ENCODE results near the gene TROAP.

The TROAP gene

DNA sequence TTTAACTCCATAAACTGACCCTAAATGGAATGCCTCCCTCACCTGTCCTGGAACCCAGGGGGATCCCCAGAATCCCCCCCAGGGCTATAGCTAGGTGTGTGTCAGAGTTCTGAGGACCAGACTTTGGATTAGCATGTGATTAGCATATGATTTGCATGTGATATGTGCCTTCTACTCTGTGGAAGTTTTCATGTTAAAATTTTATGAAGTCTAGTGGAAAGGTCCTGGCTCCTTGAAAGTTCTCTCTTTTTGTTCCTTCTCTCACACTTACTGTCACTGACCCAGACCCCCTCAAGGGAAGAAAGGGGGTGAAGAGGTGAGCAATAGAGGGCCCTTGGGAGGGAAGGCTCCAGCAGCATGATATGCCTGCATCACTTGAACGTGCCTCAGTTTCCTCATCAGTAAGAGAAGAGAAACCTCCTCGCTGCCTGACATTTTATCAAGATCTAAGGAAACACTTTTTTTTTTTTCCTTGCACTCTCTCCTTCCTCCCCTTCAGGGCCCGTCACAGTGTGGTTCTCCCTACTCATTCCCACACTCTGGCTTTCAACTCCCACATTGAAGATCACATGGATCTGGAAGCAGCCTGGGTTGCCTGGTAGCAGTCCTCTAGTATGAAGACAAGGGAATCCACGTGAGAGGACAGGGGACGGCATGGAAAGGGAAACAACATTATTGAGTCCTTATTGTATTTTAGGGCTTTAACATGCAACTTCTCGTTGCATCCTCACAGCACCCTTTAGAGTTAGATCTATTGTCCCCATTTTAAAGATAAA is 17.2 kb downstream of the TROAP start:
- TF ChIP-seq, protein P1, sequence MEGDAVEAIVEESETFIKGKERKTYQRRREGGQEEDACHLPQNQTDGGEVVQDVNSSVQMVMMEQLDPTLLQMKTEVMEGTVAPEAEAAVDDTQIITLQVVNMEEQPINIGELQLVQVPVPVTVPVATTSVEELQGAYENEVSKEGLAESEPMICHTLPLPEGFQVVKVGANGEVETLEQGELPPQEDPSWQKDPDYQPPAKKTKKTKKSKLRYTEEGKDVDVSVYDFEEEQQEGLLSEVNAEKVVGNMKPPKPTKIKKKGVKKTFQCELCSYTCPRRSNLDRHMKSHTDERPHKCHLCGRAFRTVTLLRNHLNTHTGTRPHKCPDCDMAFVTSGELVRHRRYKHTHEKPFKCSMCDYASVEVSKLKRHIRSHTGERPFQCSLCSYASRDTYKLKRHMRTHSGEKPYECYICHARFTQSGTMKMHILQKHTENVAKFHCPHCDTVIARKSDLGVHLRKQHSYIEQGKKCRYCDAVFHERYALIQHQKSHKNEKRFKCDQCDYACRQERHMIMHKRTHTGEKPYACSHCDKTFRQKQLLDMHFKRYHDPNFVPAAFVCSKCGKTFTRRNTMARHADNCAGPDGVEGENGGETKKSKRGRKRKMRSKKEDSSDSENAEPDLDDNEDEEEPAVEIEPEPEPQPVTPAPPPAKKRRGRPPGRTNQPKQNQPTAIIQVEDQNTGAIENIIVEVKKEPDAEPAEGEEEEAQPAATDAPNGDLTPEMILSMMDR (conservative IDR thresholded peaks at IDR 0.05; ENCODE audit: control insufficient read depth, insufficient read depth, low read depth, low read length), result no peak
- DNase-seq (ENCODE audit: low read depth), result no peak
- no peak overlapping the region for H3K4me3 ChIP-seq (ENCODE audit: control insufficient read depth, low read depth, low read length)

DNA sequence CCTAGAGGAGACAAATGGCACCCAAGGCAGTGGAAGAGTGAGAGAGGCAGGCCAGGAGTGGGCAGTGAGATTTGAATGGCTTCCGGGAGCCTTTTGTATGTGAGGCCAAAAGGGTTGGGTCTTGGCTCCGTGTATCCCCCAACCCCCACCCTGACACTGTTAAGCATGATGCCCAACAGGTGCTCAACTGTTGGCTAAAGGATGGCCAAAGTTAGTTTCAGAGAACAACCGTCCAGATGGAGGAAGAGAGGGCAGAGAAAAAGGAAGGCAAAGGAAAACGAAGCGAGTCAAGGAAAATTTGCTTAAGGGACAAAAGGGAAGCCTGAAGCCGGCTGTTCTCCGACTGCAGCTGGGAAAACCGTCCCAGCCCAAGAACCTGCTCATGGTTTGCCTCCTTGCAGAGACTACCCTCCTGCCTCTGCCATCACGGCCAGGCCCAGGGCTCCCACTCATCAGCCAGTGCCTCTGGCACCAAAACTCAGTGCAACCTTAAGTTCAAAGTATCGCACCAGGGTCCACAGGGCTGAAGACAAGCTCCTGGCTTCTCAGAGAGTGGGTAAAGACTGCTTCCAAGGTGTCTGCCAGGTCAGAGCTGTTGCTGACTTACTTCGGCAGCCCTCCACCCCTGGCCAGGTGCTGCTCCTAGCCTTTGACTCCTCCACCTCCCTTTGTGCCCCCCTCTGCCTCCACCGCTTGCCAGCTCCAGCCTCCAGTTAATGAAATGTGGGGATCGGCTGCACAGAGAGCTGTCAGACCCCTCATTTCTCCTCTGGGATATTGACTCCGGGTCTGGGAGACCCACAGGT is 18.1 kb downstream of the TROAP start:
- H3K4me3 ChIP-seq (ENCODE audit: control insufficient read depth, low read depth, low read length), result no peak overlapping the region
- DNase-seq (ENCODE audit: low read depth), result no peak
- TF ChIP-seq, protein P1 (conservative IDR thresholded peaks at IDR 0.05; ENCODE audit: control insufficient read depth, insufficient read depth, low read depth, low read length), result no peak

DNA sequence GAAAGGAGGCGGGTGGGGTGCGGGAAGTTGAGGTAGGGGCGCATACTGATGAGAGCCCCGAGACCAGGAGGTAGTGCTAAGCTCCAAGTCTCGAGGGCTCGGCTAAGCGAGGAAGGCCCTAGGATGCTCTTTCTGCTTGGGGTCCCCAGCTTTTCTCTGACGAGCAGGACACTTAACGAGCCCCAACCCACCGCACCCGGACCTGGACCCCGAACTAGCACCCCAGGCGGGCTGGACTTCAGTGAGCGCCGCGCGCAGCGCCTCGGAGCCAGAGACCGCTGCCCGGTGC is 18.7 kb downstream of the TROAP start:
- TF ChIP-seq, protein P1 (conservative IDR thresholded peaks at IDR 0.05; ENCODE audit: control insufficient read depth, insufficient read depth, low read depth, low read length), result no peak
- no peak overlapping the region for H3K4me3 ChIP-seq (ENCODE audit: control insufficient read depth, low read depth, low read length)
- no peak for DNase-seq (ENCODE audit: low read depth)

DNA sequence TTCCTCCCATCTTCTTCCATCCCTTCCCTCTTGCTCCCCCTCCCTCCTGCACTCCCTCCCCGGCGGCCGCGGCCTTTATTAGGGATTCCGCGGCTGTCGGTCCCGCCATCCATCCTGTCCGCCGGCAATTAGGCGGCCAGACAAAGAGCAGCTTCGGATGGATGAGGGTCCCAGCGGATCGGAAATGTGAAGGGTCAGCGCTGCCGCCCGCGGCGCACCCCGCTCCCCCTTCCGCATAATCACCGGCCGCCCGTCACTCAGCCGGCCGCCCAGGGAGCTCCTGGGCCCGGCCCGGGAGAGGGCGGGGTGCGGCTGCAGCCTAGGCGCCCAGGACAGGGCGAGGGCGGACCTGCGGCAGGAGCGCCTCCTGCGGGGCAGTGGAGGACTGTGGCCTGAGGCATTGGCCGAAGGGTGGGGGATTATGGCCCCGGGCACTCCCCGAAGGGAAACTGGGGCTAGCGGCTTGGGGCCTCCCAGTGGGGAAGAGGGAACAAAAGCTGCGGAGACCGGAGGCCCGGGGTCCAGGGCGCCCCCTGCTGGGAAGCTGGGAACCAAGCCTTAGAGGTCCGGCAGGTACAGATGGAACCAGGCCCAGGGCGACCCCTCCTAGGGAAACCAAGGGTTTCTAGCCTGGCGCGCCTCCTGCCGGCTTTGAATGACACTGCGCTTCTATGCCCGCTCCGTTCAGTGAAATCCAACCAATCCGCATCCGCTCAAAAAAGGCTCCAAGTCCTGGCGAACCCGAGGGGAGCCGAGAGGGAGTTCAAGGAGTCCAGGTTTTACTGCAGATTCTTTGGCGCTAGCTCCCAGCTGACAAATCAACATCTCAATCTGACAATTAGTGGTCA is 19.2 kb downstream of the TROAP start:
- peak overlapping the region; percentile 41 for H3K4me3 ChIP-seq (ENCODE audit: control insufficient read depth, low read depth, low read length)
- TF ChIP-seq, protein P1 (conservative IDR thresholded peaks at IDR 0.05; ENCODE audit: control insufficient read depth, insufficient read depth, low read depth, low read length), result peak; percentile 64
- DNase-seq (ENCODE audit: low read depth), result peak; percentile 76

DNA sequence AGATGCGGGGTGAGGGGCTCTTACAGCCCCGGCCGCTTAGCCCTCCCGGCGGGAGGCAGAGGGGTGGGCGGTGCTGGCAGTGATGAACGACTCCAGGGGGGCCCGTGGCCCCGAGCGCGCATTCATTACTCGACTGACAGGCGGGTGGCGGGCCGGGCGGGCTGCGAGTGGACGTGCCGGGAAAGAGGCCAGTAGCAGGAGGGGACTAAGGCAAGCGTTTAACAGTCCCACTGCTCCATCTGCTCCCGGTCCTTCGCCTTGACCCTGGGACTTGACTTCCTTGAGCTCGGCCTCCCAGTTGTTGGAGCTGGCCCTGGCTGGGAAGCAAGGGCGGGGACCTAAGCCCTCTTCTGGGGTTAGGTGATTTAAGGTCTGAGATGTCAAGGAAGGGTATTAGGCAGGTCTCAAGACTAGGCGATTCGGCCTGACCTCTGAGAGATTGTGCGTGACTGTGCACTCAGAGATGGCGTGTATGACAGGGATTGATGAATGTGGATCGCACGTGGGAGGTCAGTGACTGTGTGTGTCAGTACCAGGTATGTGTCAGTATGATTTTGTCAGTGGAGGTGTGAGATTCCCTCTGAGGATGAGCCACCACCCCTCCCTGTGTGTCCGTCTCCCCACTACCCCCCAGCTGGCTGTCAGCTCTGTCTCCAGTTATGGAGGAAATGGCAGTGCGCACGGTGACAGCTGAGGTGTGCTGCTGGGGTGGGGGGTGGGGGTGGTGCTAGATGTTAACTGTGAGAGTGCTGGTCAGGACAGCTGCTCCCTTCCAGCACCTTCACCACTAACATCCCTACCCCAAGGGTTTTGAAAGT is 20.1 kb downstream of the TROAP start:
- DNase-seq (ENCODE audit: low read depth), result no peak
- TF ChIP-seq, protein P1 (conservative IDR thresholded peaks at IDR 0.05; ENCODE audit: control insufficient read depth, insufficient read depth, low read depth, low read length), result no peak
- peak overlapping the region; percentile 41 for H3K4me3 ChIP-seq (ENCODE audit: control insufficient read depth, low read depth, low read length)

All from fibroblast of mammary gland (primary cell).